HG03571 (cell line): ENCODE data around the gene PDE4D.
"Not testable (repeated sequence)": the region's sequence is repeated elsewhere in the genome, so short reads cannot be mapped to it uniquely, and the experiment has no call there.

Source experiments
- ATAC-seq: cut with Tn5 transposase; IDR thresholded peaks from one replicate; pipeline ENCODE4 v1.9.1; 2021; ENCODE audit not compliant: unreplicated experiment

Gene PDE4D

DNA sequence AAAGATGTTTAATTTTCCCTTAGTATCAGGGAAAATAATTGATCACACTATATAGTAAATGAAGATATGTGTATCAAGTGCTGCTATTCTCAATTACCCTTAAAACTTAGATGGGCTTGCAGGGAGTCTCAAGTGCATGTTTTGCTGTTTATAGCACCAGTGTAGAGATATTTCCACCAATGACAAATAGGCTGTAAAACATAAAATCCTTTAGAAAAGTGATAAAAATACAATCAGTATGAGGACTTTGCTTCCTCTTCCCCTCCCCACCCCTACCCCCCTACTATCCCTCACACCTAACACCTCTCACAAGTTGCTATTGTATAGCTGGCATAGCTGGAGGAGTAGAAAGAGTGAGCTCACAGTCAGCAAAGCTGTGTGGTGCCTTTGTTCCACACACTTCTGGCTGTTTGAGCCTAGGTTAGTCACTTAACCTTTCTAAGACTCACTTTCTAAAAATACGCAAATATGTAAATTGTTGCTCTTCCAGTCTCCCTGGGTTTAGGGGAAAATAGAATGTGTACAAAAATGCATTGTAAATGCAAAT is 93.1 kb downstream of the PDE4D start:
- ATAC-seq: no peak

DNA sequence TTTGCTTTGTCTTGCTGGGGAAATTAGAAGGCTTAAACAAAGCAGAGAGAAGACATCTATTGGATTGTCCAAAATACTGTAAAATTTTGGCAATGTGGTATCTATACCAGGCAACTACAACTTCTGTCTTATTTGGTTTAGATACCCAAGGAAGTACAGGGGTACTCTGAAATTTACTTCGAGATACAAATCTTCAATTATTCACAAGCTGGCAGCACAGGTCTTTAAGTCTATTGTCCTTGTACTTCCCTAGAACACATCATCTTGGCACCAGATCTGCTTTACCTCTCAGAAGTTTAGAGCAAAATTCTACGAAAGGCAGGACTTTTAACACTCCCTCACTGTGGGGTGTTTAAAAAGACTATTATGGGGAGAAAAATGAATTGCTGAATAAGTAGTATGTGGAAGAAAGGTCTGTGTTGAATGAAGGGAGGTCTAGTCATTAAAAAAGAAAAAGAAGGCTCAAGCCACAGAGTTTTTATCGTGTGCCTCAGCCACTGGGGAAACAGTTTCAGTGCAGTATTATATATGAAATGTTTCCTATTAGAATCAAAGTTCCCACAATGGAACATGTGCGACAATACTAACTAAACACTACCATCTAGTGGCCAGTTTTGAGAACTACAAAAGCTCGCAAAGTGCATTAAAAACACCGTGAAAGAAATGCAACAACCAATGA is 93.7 kb downstream of the PDE4D start:
- ATAC-seq: peak; percentile 50

DNA sequence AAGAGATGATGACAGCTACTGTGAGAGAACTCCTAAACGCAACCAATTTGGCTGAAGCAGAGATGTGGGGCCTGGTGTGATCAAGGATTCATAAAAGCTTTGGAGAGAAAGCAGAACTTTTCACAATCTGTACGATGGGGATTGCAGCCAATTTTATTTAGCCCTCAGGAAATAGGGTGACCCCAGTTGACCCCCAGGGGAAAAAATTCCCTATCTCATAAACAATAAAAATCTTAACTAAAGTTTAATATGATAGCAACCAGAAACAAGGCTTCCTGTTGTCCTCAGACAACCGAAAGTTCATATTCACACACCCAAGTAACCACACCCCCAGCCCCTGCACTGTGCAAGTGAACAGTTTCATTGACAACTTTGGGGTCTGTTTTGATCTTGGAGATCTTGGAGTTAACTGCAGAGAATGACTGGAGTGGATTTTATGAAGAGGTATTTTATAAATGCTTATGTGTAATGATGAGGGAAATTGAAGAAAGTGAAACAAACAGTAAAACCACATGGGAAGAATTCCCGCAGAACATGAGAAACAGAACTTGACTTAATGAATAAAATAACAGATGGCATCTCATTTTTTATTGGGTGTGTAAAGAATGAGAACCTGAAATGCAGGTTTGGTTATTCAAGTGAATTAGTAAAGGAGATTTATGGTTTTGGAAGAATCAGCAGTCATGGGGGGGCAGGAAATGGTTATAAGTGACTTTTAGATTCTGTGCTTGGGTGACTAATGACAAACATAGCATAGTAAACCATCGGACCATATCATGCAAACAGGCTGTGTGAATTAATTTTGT is 94.5 kb downstream of the PDE4D start:
- peak; percentile 70 for ATAC-seq

DNA sequence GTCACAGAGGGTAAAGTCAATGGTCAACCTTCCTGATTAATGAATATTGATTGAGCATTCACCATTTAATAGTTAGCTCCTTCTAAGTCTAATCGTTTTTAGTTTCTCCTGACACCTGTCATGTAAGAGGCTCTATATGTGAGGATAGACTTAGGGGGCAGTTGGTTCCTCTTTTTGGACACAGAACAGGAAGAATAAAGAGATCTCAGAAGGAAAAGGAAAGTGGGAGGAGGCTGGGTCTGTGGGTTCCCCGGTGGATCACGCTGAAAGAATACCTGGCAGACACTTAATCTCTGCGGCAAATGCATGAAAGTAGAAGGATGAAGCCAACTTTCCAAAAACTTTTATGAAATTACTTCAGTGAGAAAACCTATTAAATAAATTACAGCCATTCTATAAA is 98.4 kb downstream of the PDE4D start:
- ATAC-seq: no peak

DNA sequence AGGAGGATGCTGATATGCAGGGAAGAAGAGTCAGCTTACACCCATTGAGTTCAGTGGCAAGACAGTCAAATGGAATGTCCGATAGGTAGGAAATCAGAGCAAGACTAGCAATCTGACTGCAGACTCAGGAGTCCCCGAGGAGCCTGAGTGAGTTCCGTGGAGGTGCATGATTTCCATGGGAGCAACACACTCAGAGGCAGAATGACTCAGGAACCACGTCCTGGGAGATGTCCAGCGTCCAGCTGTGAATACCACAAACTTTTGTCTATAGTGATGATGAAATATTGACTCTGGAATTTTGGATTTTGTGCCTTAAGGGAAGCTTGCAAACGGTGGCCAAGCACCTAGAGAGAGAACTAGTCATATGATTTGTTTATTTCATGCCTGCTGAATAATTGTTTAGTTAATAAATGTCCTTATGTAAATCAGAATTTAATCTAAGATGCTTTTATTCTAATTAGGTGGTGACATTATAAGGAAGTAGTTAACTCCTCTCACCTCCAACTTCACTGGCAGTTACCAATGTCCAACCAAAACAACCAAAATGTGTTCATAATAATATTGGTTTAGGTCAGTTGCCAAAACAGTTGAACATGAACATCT is 100.4 kb downstream of the PDE4D start:
- no peak for ATAC-seq

DNA sequence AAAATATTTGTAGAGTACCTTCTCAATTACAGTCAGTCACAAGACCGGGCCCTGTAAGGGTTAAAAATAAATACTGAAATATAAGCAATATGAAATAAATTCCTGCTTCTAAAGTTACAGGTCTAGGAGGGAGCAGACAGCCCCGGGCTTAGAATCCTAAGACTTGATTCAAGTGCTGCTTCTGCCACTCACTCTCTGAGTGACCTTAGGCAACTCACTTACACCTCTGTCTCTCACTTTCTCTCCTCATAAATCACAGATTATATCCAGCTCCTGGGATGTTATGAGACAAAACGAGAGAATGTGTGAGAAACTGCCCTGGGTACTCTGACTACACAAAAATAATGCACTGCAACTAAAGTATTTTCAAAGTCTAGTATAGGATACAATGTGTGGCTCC is 101.9 kb downstream of the PDE4D start:
- no peak for ATAC-seq

DNA sequence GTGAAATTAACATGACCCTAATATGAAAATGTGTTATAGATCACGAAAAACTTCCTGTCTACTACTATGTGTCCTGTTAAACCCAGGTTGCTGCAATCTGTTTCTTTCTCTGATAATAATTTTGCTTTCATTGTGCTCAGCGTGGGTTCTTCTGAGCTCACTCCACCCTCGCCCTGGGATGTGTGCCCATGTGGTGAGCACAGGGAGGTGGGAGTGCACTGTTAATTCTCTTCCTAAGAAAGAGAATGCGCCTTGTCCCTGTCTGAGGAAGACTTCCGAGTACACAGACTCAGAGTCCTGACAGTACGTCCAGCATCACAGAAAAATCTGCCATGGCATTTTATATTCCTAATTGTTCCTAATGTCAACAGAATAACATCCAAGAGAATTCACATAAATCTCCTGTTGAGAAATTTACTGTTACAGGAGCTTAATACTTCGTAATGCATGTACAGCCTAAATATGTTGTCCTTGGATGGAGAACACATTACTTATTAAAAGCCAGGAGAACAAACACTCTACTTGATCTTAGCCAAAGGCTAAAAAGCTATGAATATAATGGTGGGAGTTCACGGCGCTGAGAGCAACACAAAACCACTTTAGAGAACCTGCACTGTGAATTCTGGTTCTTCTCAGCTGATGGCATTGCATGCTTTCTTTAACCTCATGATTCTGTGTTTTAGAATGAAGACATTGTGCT is 102.6 kb downstream of the PDE4D start:
- ATAC-seq: no peak

DNA sequence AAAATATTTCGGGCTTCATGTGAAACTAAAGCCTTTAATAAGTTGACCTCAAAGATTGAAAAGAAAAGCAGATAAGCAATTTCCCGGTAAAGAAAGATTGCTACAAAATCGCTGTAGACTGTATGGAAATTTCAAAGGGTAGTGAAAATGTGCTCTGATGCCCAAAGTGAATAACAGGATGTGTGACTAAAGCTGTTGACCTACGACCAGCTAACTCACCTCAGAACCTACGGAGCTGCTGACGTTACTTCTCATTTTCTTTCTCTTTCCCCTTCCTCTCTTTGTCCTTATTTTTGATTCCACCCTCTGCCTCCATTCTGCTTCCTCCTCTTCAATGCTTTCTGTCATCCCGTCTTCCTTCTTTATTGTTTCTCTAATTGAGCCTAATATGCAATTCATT is 103.2 kb downstream of the PDE4D start:
- ATAC-seq: no peak

DNA sequence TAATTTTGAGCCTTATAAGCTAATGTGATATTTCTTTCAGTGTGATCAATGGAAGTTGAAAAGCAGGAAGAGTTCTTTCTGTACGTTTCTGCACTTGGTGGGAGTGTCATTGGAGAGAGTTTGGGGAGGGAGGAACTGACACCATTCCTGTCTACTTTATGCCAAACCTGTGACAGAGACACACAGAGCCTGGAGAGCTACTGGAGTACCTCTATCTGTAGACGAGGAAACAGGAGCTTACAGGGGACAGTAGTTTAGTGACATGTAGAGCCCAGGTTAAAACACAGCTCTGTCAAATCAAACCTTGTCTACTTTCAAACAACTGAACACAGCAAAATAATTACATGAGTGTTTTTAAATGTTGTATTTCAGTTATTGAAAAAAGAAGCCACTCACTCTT is 103.6 kb downstream of the PDE4D start:
- no peak for ATAC-seq

DNA sequence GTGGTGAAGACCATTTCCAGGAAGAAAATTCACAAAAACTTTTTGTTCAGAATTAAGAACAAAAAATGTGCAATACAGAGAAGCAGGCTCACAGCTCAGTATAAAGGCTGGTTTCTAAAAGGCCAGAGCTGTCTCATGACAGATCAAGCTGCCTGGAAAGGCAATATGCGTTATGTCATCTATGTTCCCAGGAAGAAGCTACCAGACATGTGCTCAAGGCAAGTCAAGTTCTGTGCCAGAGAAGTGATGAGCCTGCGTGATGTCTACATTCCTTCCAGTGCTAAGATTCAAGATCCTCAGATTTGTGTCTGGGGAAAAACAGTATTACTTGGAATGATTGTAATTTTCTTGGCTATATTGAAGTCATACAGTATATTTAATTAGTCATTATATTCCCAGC is 104.3 kb downstream of the PDE4D start:
- no peak for ATAC-seq

DNA sequence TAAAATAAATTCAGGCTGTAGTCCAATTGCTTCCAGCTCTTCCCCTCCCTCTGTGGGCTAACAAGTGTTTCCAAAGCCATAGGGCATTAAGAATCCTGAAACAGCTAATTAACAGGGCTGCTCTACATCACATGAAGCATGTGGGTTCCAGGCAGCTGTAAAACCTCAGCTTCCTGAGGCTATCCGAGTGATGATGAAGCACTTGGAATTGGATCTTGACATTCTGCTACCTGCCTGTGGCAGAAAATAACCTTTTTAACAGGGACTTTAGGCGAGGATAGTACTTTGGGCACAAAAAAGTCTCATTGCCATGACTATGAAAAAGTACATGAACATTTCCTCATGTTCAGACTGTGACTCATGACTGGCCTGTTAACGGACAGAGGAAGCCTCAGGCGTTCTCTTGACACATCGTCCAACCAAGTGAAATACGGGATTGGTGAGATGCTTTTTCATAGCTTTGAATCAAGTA is 107.2 kb downstream of the PDE4D start:
- no peak for ATAC-seq

DNA sequence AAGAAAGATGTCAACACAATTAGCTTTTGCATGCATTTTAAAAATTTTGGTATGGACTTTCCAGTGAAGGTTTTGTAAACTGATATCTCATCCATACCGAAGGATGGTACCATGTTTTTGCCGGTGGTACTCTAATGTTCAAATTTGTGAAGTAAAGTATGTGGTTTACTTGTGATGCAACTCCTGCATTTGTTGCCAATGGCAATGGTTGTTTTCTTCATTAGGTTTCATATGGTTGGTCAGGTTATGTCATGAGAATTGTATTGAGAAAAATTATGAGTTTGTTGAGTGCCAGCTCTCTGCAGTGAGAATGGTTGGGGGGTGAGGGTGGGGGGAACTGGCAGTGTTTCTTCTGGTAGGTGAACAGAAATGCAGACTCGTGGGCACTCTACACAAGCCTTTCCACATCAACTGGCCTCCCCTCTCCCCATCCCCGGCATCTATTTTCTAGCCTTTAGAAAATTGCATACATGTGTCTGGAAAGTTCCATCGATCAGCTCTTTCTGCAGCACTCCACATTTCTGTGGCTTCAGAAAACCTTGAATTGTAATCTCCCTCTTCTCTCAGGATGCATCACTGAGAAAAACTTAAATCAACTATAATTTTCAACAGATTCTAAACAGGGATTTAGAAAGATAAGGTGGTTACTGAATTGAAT is 107.7 kb downstream of the PDE4D start:
- no peak for ATAC-seq

DNA sequence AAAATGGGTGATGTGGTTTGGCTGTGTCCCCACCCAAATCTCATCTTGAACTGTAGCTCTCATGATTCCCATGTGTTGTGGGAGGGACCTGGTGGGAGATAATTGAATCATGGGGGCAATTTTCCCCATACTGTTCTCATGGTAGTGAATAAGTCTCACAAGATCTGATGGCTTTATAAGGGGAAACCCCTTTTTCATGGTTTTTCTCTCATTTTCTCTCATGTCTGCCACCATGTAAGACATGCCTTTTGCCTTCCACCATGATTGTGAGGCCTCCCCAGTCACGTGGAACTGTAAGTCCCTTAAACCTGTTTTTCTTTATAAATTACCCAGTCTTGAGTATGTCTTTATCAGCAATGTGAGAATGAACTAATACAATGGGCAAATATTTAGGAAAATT is 108.8 kb downstream of the PDE4D start:
- ATAC-seq: not testable (repeated sequence)

DNA sequence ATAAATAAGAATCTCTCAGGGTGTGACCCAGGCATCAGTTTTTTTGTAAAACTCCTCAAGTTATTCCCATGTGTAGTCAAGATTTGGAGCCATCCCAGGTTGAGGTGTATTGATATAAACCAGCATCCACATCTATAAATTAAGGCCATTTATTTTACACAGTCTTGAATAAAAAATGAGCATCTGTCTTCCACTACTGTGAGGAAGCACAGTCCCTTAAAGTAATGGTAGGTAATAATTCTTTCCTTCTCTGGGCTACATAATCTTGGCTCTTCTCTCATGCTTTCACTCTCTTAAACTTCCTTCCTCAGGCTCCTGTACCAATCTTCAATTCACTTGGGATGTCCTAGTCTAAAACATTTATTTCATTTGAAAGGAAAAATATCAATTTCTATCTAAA is 110.3 kb downstream of the PDE4D start:
- ATAC-seq: no peak

DNA sequence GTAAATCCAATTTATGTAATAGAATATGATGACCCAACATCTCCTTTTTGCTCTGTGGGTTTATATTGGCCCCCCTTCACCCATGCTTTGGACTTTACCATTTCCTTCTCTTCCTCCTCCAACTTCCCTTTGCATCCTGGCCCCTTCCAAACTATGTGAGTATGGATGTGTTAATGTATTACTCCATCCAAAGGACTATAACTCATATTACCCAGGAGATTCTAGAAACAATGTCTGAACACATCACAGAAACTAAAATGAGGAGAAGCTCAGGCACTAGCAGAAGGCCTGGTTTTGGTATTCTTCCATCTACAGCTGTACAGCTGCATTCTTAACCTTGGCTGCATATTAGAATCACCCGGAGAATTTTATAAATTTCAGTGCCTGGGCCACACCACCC is 110.7 kb downstream of the PDE4D start:
- ATAC-seq: no peak

DNA sequence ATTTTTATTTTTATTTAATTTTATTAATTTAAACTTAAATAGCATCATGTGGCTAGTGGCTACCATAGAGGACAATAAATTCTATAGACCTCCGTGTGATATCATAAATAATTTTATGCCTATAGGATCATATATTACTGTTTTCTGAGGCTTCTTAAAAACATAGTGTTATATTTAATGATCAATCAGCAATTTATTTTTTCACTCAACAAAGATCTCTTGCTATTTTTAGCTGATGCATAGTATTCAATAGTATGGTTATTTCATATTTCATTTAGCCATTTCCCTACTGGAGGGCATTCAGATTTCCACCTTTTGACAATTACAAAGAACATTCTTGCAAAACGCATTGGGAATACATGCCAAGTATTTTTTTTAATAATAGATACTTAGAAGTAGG is 114.1 kb downstream of the PDE4D start:
- no peak for ATAC-seq

DNA sequence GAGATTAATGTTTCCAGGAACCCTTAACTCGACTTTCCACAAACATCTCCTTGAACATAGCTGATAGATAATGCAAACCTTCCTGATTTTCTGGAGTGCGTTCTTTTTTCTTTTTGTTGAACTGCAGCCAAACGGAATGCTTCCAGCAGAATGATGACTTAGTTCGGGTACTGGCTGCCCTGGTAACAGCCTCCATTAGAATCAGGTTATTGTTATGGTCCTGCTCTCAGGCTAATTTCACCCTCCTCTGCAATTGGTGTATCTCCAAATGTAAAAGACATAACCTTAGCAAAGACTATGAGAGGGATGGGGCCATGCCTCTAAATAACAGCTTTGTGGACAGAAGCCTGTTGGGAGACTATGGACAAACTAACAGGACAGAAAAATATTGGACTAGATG is 116.5 kb downstream of the PDE4D start:
- ATAC-seq: no peak

DNA sequence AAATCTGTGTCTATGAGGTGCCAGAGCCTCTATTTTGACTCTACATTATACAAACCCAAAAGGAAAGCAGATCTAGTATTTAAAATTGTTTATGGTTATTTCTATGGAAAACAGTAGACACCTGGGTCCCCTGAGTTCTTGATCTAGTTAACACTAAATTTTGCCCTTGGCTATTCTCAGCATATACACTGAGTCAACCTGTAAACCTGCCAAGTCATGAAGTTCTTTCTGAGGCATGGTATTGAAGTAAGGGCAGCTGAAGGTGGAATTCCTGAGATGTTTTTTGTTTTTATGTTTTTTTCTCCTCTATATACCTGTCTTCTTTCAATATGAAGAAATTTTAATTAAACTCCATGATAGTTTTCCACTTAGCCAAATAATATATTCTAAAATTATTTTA is 120.2 kb downstream of the PDE4D start:
- no peak for ATAC-seq

DNA sequence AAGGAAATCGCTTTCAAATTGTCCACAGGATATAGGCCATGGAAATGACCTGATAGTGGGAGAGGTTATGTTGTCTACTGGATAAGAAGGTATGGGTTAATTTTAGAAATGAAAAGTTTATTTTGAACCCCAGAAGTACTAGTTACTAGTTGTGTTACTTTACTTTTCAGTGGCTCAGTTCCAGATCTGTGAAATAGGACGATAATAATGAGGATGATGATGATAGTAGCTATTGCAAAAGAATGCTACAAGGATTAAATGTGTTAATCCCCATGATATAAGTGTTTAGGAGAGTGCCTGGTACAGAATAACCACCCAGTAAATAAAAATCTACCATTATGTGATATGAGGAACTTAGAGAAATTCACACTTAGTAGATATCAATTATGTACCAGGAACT is 120.8 kb downstream of the PDE4D start:
- ATAC-seq: no peak

DNA sequence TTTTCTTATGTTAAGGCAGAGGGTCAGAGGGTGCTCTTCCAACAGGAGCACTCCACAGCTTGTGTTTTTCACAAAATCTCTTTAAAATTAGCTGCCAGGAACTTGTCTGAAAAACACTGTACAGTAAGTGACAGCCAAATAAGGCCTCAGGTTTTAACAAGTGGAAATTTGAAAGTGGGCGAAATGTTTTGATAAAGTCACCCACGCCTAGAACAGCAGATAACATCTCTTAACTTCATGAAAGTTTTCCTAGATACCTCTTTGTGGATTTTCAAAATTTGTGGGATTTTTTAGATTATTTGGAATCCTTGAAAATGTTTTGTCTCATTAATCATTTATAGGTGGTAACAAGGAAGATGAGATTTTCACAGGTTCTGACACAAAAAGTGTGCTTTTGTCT is 121.3 kb downstream of the PDE4D start:
- ATAC-seq: no peak

DNA sequence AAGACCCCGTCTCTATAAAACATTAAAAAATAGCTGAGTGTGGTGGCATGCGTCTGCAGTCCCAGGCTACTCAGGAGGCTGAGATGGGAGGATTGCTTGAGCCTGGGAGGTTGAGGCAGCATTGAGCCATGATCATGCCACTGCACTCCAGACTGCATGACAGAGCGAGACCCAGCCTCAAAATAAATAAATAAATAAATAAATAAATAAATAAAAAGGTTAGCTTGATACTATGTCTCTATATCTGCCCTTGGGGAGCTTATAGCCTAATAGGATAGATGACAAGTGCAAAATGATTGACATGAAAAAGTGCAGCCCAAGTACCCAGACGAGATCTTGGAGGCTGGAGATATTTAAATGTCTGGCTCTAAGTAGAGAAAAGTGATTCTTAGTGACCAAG is 122.6 kb downstream of the PDE4D start:
- ATAC-seq: no peak
